SU-DHL-6 (cell line): ENCODE data around the gene FCGR3A.

ENCODE experiments used
- EZH2phosphoT487 ChIP-seq: fragments of 200-600 bp; sonication (generic), shearing (Covaris generic); conservative IDR thresholded peaks from 2 replicates; pipeline ENCODE4 v1.6.1; 2018; ENCODE audit warnings: mild to moderate bottlenecking, antibody characterized with exemption, low read length, moderate library complexity, mixed read lengths
- TF ChIP-seq, protein P1 (sequence below): fragments of 200-600 bp; sonication (generic); IDR thresholded peaks from one replicate; pipeline ENCODE4 v1.5.1; 2017; ENCODE audit warnings: antibody characterized with exemption, mild to moderate bottlenecking, low read length, moderate library complexity; ENCODE audit not compliant: insufficient read depth, poor library complexity, severe bottlenecking

DNA sequence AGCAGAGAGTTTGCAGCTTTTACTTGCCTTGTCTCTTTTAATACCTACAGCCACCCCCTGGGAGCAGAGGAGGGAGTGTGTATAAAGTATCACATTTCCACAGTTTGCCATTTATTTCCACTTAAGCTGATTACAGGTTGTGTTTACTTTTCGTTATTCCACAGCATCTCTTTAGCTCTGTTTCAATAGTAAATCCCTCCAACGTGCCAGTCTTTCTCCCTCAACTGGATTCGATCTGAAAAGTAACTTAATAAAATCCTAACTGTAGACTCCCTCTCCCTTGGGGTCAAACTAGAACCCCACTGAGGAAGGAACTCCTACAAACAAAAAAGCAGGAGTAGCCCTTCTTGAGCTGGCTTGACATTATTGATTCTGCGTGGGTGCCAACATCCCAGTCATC is 47.4 kb downstream of the FCGR3A start:
- TF ChIP-seq, protein P1, sequence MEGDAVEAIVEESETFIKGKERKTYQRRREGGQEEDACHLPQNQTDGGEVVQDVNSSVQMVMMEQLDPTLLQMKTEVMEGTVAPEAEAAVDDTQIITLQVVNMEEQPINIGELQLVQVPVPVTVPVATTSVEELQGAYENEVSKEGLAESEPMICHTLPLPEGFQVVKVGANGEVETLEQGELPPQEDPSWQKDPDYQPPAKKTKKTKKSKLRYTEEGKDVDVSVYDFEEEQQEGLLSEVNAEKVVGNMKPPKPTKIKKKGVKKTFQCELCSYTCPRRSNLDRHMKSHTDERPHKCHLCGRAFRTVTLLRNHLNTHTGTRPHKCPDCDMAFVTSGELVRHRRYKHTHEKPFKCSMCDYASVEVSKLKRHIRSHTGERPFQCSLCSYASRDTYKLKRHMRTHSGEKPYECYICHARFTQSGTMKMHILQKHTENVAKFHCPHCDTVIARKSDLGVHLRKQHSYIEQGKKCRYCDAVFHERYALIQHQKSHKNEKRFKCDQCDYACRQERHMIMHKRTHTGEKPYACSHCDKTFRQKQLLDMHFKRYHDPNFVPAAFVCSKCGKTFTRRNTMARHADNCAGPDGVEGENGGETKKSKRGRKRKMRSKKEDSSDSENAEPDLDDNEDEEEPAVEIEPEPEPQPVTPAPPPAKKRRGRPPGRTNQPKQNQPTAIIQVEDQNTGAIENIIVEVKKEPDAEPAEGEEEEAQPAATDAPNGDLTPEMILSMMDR, result no peak
- no peak for TF ChIP-seq EZH2phosphoT487
